Measurements from ENCODE around the gene MEIS2.

GRCh38 chr15:36931434-36931833 is 168.9 kb downstream of the MEIS2 start:
- TF ChIP-seq CTCF (conservative IDR thresholded peaks at IDR 0.05; ENCODE audit: low read depth in 2 of 2) (no peak), ZNF331 (CRISPR knock-in tag; IDR thresholded peaks at IDR 0.05; ENCODE audit: low read depth) (no peak), REST (IDR thresholded peaks at IDR 0.05; ENCODE audit: unreplicated experiment) (no peak), POLR2AphosphoS5 (IDR thresholded peaks at IDR 0.05; ENCODE audit: low read depth) (no peak), EZH2 (IDR thresholded peaks at IDR 0.05; ENCODE audit: low read depth, unreplicated experiment) (no peak), EZH2phosphoT487 (IDR thresholded peaks at IDR 0.05; ENCODE audit: unreplicated experiment) (no peak), JUNB (IDR thresholded peaks at IDR 0.05; ENCODE audit: unreplicated experiment) (no peak), CREB1 (CRISPR knock-in tag; IDR thresholded peaks at IDR 0.05; ENCODE audit: low read depth) (no peak), NANOG (IDR thresholded peaks at IDR 0.05; ENCODE audit: borderline replicate concordance) (no peak), ZNF114 (CRISPR knock-in tag; IDR thresholded peaks at IDR 0.05) (no peak), STAT1 (IDR thresholded peaks at IDR 0.05; ENCODE audit: unreplicated experiment) (no peak), ZNF462 (CRISPR knock-in tag; IDR thresholded peaks at IDR 0.05) (no peak)
